GM12864 (cell line): Measurements from ENCODE around the gene SLC16A3.

Source experiments
- DNase-seq: peaks from one replicate; pipeline ENCODE4 v3.0.0-alpha.2; 2011; ENCODE audit warnings: low read depth
- H3K4me3 ChIP-seq: 2 replicates; pipeline ENCODE4 v1.5.1; 2011; ENCODE audit warnings: mild to moderate bottlenecking, low read depth, low read length, control low read depth
- TF ChIP-seq, protein P1 (sequence below): IDR thresholded peaks from 2 replicates; pipeline ENCODE4 v1.5.1; 2011; ENCODE audit warnings: low read depth, mild to moderate bottlenecking, moderate library complexity, low read length, control low read depth, inconsistent platforms; ENCODE audit errors: missing control alignments

SLC16A3 gene

DNA sequence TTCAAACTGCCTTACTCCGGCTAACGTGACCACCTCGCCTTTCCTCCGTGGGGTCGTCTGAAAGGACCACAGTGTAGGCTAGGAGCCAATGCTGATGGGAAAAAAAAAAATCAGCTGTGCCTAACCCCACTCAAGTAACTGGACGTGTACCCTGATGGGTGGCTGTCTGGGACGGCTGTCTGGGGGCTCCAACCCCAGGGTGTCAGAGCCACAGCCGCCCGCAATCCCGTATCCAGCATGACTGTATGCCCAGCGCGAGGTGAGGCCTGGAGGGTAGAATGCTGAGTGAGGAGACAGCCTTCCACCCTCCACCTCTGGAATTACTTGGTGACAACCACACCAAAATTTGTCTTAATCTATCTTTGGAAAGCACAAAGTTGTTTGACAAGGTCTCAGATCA, 41.8 kb downstream of the SLC16A3 start:
- no peak overlapping the region for H3K4me3 ChIP-seq
- no peak for DNase-seq
- TF ChIP-seq, protein P1, sequence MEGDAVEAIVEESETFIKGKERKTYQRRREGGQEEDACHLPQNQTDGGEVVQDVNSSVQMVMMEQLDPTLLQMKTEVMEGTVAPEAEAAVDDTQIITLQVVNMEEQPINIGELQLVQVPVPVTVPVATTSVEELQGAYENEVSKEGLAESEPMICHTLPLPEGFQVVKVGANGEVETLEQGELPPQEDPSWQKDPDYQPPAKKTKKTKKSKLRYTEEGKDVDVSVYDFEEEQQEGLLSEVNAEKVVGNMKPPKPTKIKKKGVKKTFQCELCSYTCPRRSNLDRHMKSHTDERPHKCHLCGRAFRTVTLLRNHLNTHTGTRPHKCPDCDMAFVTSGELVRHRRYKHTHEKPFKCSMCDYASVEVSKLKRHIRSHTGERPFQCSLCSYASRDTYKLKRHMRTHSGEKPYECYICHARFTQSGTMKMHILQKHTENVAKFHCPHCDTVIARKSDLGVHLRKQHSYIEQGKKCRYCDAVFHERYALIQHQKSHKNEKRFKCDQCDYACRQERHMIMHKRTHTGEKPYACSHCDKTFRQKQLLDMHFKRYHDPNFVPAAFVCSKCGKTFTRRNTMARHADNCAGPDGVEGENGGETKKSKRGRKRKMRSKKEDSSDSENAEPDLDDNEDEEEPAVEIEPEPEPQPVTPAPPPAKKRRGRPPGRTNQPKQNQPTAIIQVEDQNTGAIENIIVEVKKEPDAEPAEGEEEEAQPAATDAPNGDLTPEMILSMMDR: no peak

DNA sequence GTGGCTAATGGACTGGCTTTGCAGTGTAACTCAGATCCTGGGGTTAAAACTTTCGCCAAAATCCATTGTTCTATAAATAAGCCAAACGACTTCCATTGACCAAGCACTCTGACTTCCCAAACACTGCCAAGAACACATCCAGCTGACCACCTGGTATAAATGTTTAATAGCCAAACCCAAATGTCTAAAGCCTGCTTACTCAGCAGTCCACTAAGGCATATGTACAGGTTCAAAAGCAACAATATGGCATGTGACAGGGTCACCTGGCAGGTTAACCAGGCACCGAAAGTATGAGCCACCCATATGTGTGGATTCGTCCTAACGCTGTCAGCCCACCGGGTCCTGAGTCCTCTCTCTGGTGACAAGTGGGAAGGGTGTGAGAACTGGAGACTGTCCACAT, 42.6 kb downstream of the SLC16A3 start:
- DNase-seq: no peak
- TF ChIP-seq, protein P1: no peak
- H3K4me3 ChIP-seq: no peak overlapping the region

DNA sequence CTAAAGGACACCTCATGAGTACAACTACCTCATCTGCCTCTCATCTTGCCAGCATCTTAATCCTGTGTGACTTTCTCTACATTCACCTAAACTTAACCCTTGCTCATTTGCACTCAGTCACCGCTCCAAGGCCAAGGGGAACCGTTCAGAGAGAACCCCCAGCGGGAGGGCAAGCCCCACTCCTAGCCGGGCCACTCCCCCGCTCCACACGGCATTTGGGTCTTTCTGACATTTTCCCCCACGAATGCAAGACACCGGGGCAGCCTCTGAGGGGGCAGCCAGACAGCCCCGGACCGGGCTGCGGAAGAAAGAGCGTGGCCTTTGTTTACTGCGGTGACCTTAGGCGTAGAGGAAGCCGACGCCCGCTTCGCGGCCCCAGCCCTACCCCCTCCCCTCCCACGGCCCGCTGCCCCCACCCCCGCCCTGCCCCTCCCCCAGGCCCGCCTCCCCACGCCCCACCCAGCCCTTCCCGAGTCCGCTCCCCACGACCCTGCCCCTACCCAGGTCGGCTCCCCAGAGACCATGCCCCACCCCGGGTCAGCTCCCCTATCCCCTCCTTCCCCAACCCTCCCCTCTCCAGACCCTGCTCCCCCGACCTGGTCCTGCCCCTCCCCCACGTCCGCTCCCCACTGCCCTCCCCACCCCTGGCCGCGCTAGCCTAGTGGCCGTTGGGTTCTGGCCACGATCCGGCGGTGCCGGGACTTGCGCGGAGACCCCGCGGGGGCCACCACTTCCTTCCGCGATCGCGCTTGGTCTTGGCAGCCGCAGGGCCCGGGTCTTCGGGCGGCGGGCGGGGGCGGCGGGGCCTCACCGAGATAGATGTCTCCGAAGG, 43.9 kb downstream of the SLC16A3 start:
- H3K4me3 ChIP-seq: peak overlapping the region; percentile 84
- no peak for DNase-seq
- TF ChIP-seq, protein P1: no peak

DNA sequence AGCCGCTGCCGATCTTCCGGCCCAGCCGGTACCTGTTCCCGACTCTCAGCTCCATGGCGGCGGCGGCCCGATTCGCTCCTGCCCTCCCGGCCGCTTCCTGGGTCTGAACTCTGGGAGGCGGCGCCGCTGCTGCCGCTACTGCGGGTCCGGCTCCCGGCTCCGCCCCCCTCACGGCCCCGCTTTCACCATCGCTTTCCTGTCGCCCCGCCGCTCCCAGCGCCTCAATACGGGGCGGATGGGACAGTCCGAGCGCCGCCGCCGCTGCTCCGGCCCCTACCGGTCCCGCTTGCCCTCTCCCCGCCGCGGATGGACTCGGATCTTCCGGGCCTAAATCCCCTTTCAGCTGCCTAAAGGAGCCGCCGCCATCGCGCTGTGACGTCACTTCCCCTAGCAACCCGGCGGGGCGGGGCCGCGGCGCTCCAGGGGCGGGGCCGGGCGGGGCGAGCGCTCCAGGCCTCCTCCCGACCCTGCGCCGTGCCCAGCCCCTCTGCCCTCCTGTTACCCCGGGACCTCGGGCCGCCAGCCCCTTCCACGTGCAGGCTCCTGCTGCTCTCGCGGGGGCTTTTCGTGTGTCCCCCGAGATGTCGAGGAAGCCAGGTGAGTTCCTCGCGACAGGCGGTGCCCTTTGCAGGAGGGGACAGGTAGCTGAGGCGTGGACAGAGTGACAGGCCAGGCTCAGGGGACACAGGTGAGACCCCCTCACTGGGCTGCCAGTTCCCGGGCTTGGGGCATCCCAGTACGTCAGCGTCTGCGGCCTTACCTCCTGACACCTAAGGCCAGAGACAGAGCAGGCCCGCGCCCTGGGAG, 44.7 kb downstream of the SLC16A3 start, which contains the start of gene CSNK1D:
Gene CSNK1D, minus strand, starts transcription at position 374 of the 807 bp plus-strand sequence. Its CDS starts 319 bp downstream, at position 55.
- peak within 1 kb of the TSS; percentile 84 for H3K4me3 ChIP-seq
- DNase-seq: no peak
- TF ChIP-seq, protein P1: no peak

DNA sequence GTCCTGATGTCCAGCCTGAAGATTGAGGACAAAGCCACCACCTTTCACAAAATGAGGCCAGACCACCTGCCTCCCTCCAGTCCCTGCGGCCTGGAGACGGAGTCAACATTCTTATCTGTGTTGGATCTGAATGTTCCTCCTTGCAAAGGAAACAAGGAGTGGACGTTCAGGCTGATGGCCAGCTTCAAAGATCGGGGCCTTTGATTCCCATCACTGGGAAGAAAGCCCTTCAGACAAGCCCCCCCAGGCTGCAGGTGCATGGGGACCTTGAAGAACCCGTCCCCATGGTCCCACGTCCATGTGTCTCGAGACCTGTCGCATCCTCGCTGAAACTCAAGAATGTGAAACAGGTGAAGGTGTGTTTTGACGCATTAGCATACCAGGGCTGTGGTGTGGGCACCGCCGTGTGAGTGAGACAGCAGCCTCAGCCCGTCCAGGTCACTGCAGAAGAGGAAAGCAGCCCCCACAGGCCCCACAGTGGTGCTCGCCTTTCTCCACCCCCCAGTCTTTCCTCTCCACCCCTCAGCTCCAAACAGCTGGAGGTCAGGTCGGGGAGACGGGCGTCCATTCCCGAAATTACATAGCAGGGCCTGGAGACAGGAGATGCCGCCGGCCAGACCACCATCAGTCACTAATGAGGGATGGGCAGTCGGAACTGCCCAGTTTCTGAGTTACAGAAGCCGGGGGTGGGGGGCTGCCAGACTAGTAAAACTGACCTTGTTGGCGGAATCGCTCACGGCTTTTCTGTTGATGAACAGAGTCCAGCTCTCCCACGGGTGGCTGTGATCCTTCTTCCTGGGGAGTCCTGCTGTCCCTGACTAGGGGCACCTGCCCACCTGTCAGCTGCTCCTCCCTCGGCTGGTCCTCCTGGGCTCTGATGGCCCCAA, 45.5 kb downstream of the SLC16A3 start:
- TF ChIP-seq, protein P1: no peak
- DNase-seq: no peak
- peak overlapping the region; percentile 84; the same call in 1 of the 2 replicates for H3K4me3 ChIP-seq

DNA sequence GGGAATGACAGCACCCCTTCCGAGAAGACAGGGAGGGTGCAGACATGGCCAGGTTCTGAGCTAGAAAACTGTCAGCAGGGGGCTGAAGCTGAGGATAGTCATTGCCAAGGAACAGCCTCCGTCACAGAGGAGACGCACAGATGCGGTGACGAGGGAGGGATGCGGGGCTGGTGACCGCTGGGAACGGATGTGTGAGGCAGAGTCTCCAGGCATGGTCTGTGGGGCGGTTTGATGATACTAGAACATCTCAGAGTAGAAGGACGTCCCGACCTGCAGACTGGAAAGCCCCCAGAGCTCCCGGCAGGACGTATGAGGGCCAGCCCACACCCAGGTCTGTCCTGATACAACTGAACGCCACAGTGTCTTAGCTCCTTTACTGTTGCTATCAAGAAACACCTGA, 46.5 kb downstream of the SLC16A3 start:
- H3K4me3 ChIP-seq: no peak overlapping the region
- DNase-seq: no peak
- TF ChIP-seq, protein P1: no peak
